GM12864 (cell line): Measurements from ENCODE around the gene SAMM50.

Experiments
- DNase-seq: peaks from one replicate; pipeline ENCODE4 v3.0.0-alpha.2; 2011; ENCODE audit warnings: low read depth
- H3K4me3 ChIP-seq: 2 replicates; pipeline ENCODE4 v1.5.1; 2011; ENCODE audit warnings: mild to moderate bottlenecking, low read depth, low read length, control low read depth
- CTCF ChIP-seq: IDR thresholded peaks from 2 replicates; pipeline ENCODE4 v1.5.1; 2011; ENCODE audit warnings: low read depth, mild to moderate bottlenecking, moderate library complexity, low read length, control low read depth, inconsistent platforms; ENCODE audit errors: missing control alignments

The SAMM50 gene

GRCh38 chr22:43998679-43999264 lies 43.5 kb downstream of the SAMM50 start:
- DNase-seq = no peak
- H3K4me3 ChIP-seq = no peak overlapping the region
- no peak for TF ChIP-seq CTCF

- no peak for TF ChIP-seq CTCF
- no peak overlapping the region for H3K4me3 ChIP-seq
- DNase-seq = no peak
These were observed 44.1 kb downstream of the SAMM50 start for GRCh38 chr22:43999378-43999777.

GRCh38 chr22:44000123-44000522 lies 44.9 kb downstream of the SAMM50 start:
- no peak for DNase-seq
- TF ChIP-seq CTCF = no peak
- no peak overlapping the region for H3K4me3 ChIP-seq

GRCh38 chr22:44001521-44001920 lies 46.3 kb downstream of the SAMM50 start:
- no peak overlapping the region for H3K4me3 ChIP-seq
- DNase-seq = no peak
- no peak for TF ChIP-seq CTCF

- H3K4me3 ChIP-seq = no peak overlapping the region
- DNase-seq = no peak
- TF ChIP-seq CTCF = no peak
These were observed 47.1 kb downstream of the SAMM50 start for GRCh38 chr22:44002324-44002723.

GRCh38 chr22:44002997-44003396 lies 47.8 kb downstream of the SAMM50 start:
- no peak for TF ChIP-seq CTCF
- H3K4me3 ChIP-seq = no peak overlapping the region
- DNase-seq = no peak

- DNase-seq = no peak
- no peak for TF ChIP-seq CTCF
- no peak overlapping the region for H3K4me3 ChIP-seq
These were observed 48.3 kb downstream of the SAMM50 start for GRCh38 chr22:44003405-44004103.
